Neuronal stem cell (in vitro differentiated cells): ENCODE data around the gene MGST3.
"Not testable (repeated sequence)": the region's sequence is repeated elsewhere in the genome, so short reads cannot be mapped to it uniquely, and the experiment has no call there.

Experiments
- DNase-seq: peaks from one replicate; pipeline ENCODE4 v3.0.0-alpha.2; 2013; ENCODE audit warnings: low spot score
- H2AFZ ChIP-seq: one replicate; pipeline ENCODE4 v1.6.1; 2013; ENCODE audit warnings: mild to moderate bottlenecking, low read length, inconsistent platforms
- H2AK5ac ChIP-seq: 2 replicates; pipeline ENCODE4 v1.6.1; 2013; ENCODE audit warnings: low read depth, mild to moderate bottlenecking, inconsistent platforms, low read length, moderate library complexity, mixed read lengths
- H2BK120ac ChIP-seq: 2 replicates; pipeline ENCODE4 v1.6.1; 2013; ENCODE audit warnings: low read depth, mild to moderate bottlenecking, inconsistent platforms, low read length, moderate library complexity, mixed read lengths
- H2BK12ac ChIP-seq: one replicate; pipeline ENCODE4 v1.6.1; 2013; ENCODE audit warnings: low read length, inconsistent platforms
- H2BK15ac ChIP-seq: 2 replicates; pipeline ENCODE4 v1.6.1; 2013; ENCODE audit warnings: mild to moderate bottlenecking, low read length, inconsistent platforms, mixed read lengths
- H2BK5ac ChIP-seq: one replicate; pipeline ENCODE4 v1.6.1; 2013; ENCODE audit warnings: inconsistent platforms, mild to moderate bottlenecking, low read length, moderate library complexity
- H3K14ac ChIP-seq: one replicate; pipeline ENCODE4 v1.6.1; 2013; ENCODE audit warnings: low read length, inconsistent platforms
- H3K18ac ChIP-seq: 2 replicates; pipeline ENCODE4 v1.6.1; 2013; ENCODE audit warnings: low read length, inconsistent platforms
- H3K23ac ChIP-seq: 2 replicates; pipeline ENCODE4 v1.6.1; 2013; ENCODE audit warnings: low read depth, mild to moderate bottlenecking, mixed read lengths, low read length, inconsistent platforms; ENCODE audit not compliant: poor library complexity
- H3K27ac ChIP-seq: replicated peaks from 3 replicates; pipeline ENCODE4 v1.5.1; 2013; ENCODE audit warnings: low read length, inconsistent platforms
- H3K27me3 ChIP-seq, 3 experiments: 2 replicates each; pipeline ENCODE4 v1.6.1; 2013; ENCODE audit warnings: low read length in 3 of 3, mild to moderate bottlenecking in 2 of 3, inconsistent platforms in 1 of 3, low read depth in 1 of 3, mixed read lengths in 1 of 3, moderate library complexity in 1 of 3; ENCODE audit not compliant: control insufficient read depth in 3 of 3, insufficient read depth in 3 of 3
- H3K36me3 ChIP-seq, 2 donors: replicated peaks in 1 of 2; 2 replicates each; pipeline ENCODE4 v1.6.1; 2013; ENCODE audit warnings: low read length in 2 of 2; ENCODE audit not compliant: control insufficient read depth in 2 of 2, insufficient read depth in 2 of 2
- H3K4ac ChIP-seq: 2 replicates; pipeline ENCODE4 v1.6.1; 2013; ENCODE audit warnings: inconsistent platforms, mild to moderate bottlenecking, low read length, moderate library complexity
- H3K4me1 ChIP-seq, 2 donors: 1 replicate in 1 of 2; 2 replicates in 1 of 2; pipeline ENCODE4 v1.6.1; 2013; ENCODE audit warnings: low read length in 2 of 2, low read depth in 1 of 2; ENCODE audit not compliant: control insufficient read depth in 2 of 2, insufficient read depth in 1 of 2
- H3K4me2 ChIP-seq: one replicate; pipeline ENCODE4 v1.6.1; 2013; ENCODE audit warnings: mild to moderate bottlenecking, low read length, inconsistent platforms; ENCODE audit not compliant: insufficient read depth, poor library complexity, severe bottlenecking
- H3K4me3 ChIP-seq, 2 donors: 2 replicates each; pipeline ENCODE4 v1.5.1; 2013; ENCODE audit warnings: low read length in 2 of 2, mild to moderate bottlenecking in 2 of 2, inconsistent platforms in 1 of 2, moderate library complexity in 1 of 2
- H3K79me1 ChIP-seq: one replicate; pipeline ENCODE4 v1.6.1; 2013; ENCODE audit warnings: low read depth, mild to moderate bottlenecking, inconsistent platforms, low read length, moderate library complexity
- H3K9ac ChIP-seq: one replicate; pipeline ENCODE4 v1.6.1; 2013; ENCODE audit warnings: mild to moderate bottlenecking, low read depth, low read length, inconsistent platforms; ENCODE audit not compliant: poor library complexity
- H3K9me3 ChIP-seq, 2 donors: replicated peaks in 1 of 2; 2 replicates each; pipeline versions ENCODE3 to v1.6.1; 2013; ENCODE audit warnings: low read length in 2 of 2, mild to moderate bottlenecking in 2 of 2, inconsistent platforms in 1 of 2, low read depth in 1 of 2, mixed read lengths in 1 of 2, moderate library complexity in 1 of 2; ENCODE audit not compliant: control insufficient read depth in 2 of 2, insufficient read depth in 1 of 2
- H4K8ac ChIP-seq: one replicate; pipeline ENCODE4 v1.6.1; 2013; ENCODE audit warnings: low read depth, mild to moderate bottlenecking, inconsistent platforms, low read length, moderate library complexity
- H4K91ac ChIP-seq: one replicate; pipeline ENCODE4 v1.6.1; 2013; ENCODE audit warnings: low read length, low read depth, mild to moderate bottlenecking, inconsistent platforms; ENCODE audit not compliant: poor library complexity
- WGBS, 2 donors: extraction: QIAGEN DNeasy Blood & Tissue Kit; methylation state at CpG; one replicate each; pipeline ENCODE4 v1.1.7; 2013; ENCODE audit warnings: missing lambda C conversion rate in 2 of 2, mixed read lengths in 1 of 2; ENCODE audit not compliant: insufficient read length in 2 of 2, insufficient replicate concordance in 1 of 2; ENCODE audit errors: extremely low coverage in 2 of 2; 5-methylcytosine and 5-hydroxymethylcytosine counted together

MGST3 gene

GRCh38 chr1:165680303-165680702 lies 49.3 kb downstream of the MGST3 start:
- H3K9ac ChIP-seq = no peak overlapping the region
- no peaks in the 10 kb centered on the region for H3K27me3 ChIP-seq
- H2AFZ ChIP-seq = no peak overlapping the region
- H3K14ac ChIP-seq = no peak overlapping the region
- H3K79me1 ChIP-seq = peaks cover 2% of the 10 kb centered on the region
- H3K9me3 ChIP-seq = peaks cover 0 to 11% of the 10 kb centered on the region in 2 donors
- DNase-seq = no peak
- no peak overlapping the region for H3K4me3 ChIP-seq
- H3K27ac ChIP-seq = no peak overlapping the region
- H2BK15ac ChIP-seq = no peak overlapping the region
- H3K4me2 ChIP-seq = no peak overlapping the region
- H2BK12ac ChIP-seq = no peak overlapping the region
- peaks cover 16 to 89% of the 10 kb centered on the region in 2 donors for H3K36me3 ChIP-seq
- H3K18ac ChIP-seq = no peak overlapping the region
- no peak overlapping the region for H4K8ac ChIP-seq
- H4K91ac ChIP-seq = no peak overlapping the region
- H2BK120ac ChIP-seq = no peak overlapping the region
- H3K4ac ChIP-seq = no peak overlapping the region
- no peak overlapping the region for H2AK5ac ChIP-seq
- no CpG with 5 or more reads among the region's 2 CpGs for WGBS, 2 donors
- no peak overlapping the region for H3K23ac ChIP-seq
- H2BK5ac ChIP-seq = no peak overlapping the region
- H3K4me1 ChIP-seq = no peaks in the 10 kb centered on the region

GRCh38 chr1:165680773-165681172 lies 49.7 kb downstream of the MGST3 start:
- not testable (repeated sequence) for H3K4me3 ChIP-seq, H2BK12ac ChIP-seq, H3K14ac ChIP-seq, H3K18ac ChIP-seq, H2BK5ac ChIP-seq, DNase-seq, H2AK5ac ChIP-seq, H2BK120ac ChIP-seq, H4K8ac ChIP-seq, H3K4ac ChIP-seq, H3K79me1 ChIP-seq, H3K9ac ChIP-seq, H2BK15ac ChIP-seq, H3K9me3 ChIP-seq, H3K4me2 ChIP-seq, H3K4me1 ChIP-seq, H3K27ac ChIP-seq, H3K23ac ChIP-seq, H2AFZ ChIP-seq, H4K91ac ChIP-seq, H3K27me3 ChIP-seq
- peaks cover 18 to 89% of the 10 kb centered on the region in 2 donors for H3K36me3 ChIP-seq
- WGBS, 2 donors = no CpG with 5 or more reads among the region's 4 CpGs

- no peak for DNase-seq
- Histone ChIP-seq H2BK120ac (no peak overlapping the region), H3K4ac (no peak overlapping the region), H2BK5ac (no peak overlapping the region), H3K23ac (no peak overlapping the region), H2BK12ac (no peak overlapping the region), H2AK5ac (no peak overlapping the region), H3K79me1 (peaks cover 2% of the 10 kb centered on the region), H3K4me3 (no peak overlapping the region), H3K18ac (no peak overlapping the region), H4K8ac (no peak overlapping the region), H2BK15ac (no peak overlapping the region), H3K27me3 (no peaks in the 10 kb centered on the region), H3K9ac (no peak overlapping the region), H3K9me3 (peaks cover 0 to 7% of the 10 kb centered on the region in 2 donors), H3K27ac (no peak overlapping the region), H3K4me2 (no peak overlapping the region), H3K4me1 (no peaks in the 10 kb centered on the region), H2AFZ (no peak overlapping the region), H3K36me3 (peaks cover 14 to 84% of the 10 kb centered on the region in 2 donors), H3K14ac (no peak overlapping the region), H4K91ac (no peak overlapping the region)
- WGBS, 2 donors = no CpG with 5 or more reads among the region's 1 CpG
These were observed 52.9 kb downstream of the MGST3 start for GRCh38 chr1:165683848-165684485.

GRCh38 chr1:165686121-165686970 lies 55.3 kb downstream of the MGST3 start:
- peaks cover 2% of the 10 kb centered on the region for H3K79me1 ChIP-seq
- H4K91ac ChIP-seq = no peak overlapping the region
- no peak overlapping the region for H4K8ac ChIP-seq
- H3K27ac ChIP-seq = no peak overlapping the region
- H3K4me2 ChIP-seq = no peak overlapping the region
- no peak overlapping the region for H3K14ac ChIP-seq
- no peak overlapping the region for H3K18ac ChIP-seq
- H2BK15ac ChIP-seq = no peak overlapping the region
- peaks cover 11 to 75% of the 10 kb centered on the region in 2 donors for H3K36me3 ChIP-seq
- no peak for DNase-seq
- no peak overlapping the region for H3K4me3 ChIP-seq
- H3K27me3 ChIP-seq = no peaks in the 10 kb centered on the region
- no peak overlapping the region for H3K4ac ChIP-seq
- no CpG with 5 or more reads among the region's 6 CpGs for WGBS, 2 donors
- H2AFZ ChIP-seq = no peak overlapping the region
- peaks cover 4 to 15% of the 10 kb centered on the region in 2 donors for H3K9me3 ChIP-seq
- no peak overlapping the region for H2AK5ac ChIP-seq
- H2BK5ac ChIP-seq = no peak overlapping the region
- no peak overlapping the region for H3K9ac ChIP-seq
- H2BK12ac ChIP-seq = no peak overlapping the region
- no peak overlapping the region for H2BK120ac ChIP-seq
- no peaks in the 10 kb centered on the region for H3K4me1 ChIP-seq
- no peak overlapping the region for H3K23ac ChIP-seq
